Measurements from ENCODE around the gene RCBTB2.

Gene RCBTB2

DNA sequence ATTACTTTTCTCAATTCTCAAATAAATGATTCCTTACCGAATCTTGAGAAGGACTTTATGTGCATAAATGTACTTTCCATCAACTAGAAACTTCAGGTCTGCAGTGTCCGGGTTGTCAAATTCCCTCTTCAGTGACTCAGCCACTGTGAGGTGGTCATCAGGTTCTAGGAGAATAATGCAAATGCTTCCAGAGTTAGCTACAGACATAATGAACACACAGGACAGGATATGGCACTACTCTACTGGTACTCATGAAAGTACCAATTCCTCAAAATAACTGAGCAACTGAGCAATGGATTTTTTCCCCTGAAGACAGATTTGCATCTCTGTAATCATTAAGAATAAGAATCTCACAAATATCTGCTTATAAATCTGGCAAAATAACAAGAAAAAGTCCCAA, 31.2 kb downstream of the RCBTB2 start:
- peaks cover 42% of the 10 kb centered on the region for H3K4me1 ChIP-seq (ENCODE audit: control insufficient read depth, low read length)

DNA sequence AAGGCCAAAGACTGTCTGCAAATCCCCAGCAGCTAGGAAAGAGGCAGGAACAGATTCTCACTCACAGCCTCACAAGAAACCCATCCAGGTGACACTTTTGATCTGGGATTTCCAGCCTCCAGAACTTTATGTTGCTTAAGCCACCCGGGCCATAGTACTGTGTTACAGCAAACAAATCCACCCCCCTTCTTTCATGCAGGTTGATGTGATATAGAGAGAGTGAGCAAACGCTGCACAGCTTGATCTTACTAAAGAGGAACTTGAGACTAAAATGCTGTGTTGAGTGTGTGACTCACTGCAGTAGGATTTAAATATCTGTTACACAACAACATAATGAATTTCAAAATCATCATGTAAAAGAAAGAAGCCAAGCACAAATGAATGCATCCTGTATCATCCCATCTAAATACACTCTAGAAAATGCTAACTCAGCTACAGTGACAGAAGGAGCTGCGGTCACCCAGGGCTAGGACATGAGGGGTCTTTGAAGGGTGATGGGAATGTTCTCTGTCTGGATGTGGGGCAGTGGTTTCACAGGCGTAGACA, 32.2 kb downstream of the RCBTB2 start:
- no peak for TF ChIP-seq EZH2phosphoT487 (IDR thresholded peaks at IDR 0.05; ENCODE audit: borderline replicate concordance, low read length)
- TF ChIP-seq, protein P1, sequence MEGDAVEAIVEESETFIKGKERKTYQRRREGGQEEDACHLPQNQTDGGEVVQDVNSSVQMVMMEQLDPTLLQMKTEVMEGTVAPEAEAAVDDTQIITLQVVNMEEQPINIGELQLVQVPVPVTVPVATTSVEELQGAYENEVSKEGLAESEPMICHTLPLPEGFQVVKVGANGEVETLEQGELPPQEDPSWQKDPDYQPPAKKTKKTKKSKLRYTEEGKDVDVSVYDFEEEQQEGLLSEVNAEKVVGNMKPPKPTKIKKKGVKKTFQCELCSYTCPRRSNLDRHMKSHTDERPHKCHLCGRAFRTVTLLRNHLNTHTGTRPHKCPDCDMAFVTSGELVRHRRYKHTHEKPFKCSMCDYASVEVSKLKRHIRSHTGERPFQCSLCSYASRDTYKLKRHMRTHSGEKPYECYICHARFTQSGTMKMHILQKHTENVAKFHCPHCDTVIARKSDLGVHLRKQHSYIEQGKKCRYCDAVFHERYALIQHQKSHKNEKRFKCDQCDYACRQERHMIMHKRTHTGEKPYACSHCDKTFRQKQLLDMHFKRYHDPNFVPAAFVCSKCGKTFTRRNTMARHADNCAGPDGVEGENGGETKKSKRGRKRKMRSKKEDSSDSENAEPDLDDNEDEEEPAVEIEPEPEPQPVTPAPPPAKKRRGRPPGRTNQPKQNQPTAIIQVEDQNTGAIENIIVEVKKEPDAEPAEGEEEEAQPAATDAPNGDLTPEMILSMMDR (IDR thresholded peaks at IDR 0.05; ENCODE audit: low read depth, low read length, poor library complexity, severe bottlenecking) = no peak
- Histone ChIP-seq H3K36me3 (ENCODE audit: control insufficient read depth, low read length) (peaks cover 5% of the 10 kb centered on the region), H3K79me2 (ENCODE audit: control insufficient read depth, low read length) (no peaks in the 10 kb centered on the region), H3K4me3 (ENCODE audit: low read length) (no peak overlapping the region), H3K27ac (ENCODE audit: low read depth, low read length) (0 out of 2 replicates have a peak overlapping the region, but pooled peaks have one; percentile 10), H3K4me2 (ENCODE audit: low read length) (peak overlapping the region; percentile 24; the same call in 1 of the 2 replicates), H3K27me3 (ENCODE audit: control insufficient read depth, low read length) (no peaks in the 10 kb centered on the region), H3K9me3 (ENCODE audit: control insufficient read depth, insufficient read depth, low read length) (no peaks in the 10 kb centered on the region), H3K4me1 (ENCODE audit: control insufficient read depth, low read length) (peaks cover 32% of the 10 kb centered on the region), H4K20me1 (ENCODE audit: control insufficient read depth, insufficient read depth, low read depth, low read length) (no peaks in the 10 kb centered on the region), H3K9me2 (replicated peaks; ENCODE audit: control insufficient read depth, low read length) (no peaks in the 10 kb centered on the region), H3F3A (ENCODE audit: control insufficient read depth, insufficient read depth) (peaks cover 6% of the 10 kb centered on the region; the same call in 1 of the 2 replicates)

More for the DNA sequence above, 31.2 kb downstream of the RCBTB2 start:
- TF ChIP-seq, protein P1 (IDR thresholded peaks at IDR 0.05; ENCODE audit: low read depth, low read length, poor library complexity, severe bottlenecking) = no peak
- TF ChIP-seq EZH2phosphoT487 (IDR thresholded peaks at IDR 0.05; ENCODE audit: borderline replicate concordance, low read length) = no peak
- Histone ChIP-seq H3K9me3 (ENCODE audit: control insufficient read depth, insufficient read depth, low read length) (no peaks in the 10 kb centered on the region), H3K27ac (ENCODE audit: low read depth, low read length) (no peak overlapping the region), H3K4me2 (ENCODE audit: low read length) (no peak overlapping the region), H3K27me3 (ENCODE audit: control insufficient read depth, low read length) (no peaks in the 10 kb centered on the region), H3F3A (ENCODE audit: control insufficient read depth, insufficient read depth) (peaks cover 6% of the 10 kb centered on the region; the same call in 1 of the 2 replicates), H3K4me3 (ENCODE audit: low read length) (no peak overlapping the region), H4K20me1 (ENCODE audit: control insufficient read depth, insufficient read depth, low read depth, low read length) (no peaks in the 10 kb centered on the region), H3K79me2 (ENCODE audit: control insufficient read depth, low read length) (no peaks in the 10 kb centered on the region), H3K36me3 (ENCODE audit: control insufficient read depth, low read length) (peaks cover 5% of the 10 kb centered on the region), H3K9me2 (replicated peaks; ENCODE audit: control insufficient read depth, low read length) (no peaks in the 10 kb centered on the region)

DNA sequence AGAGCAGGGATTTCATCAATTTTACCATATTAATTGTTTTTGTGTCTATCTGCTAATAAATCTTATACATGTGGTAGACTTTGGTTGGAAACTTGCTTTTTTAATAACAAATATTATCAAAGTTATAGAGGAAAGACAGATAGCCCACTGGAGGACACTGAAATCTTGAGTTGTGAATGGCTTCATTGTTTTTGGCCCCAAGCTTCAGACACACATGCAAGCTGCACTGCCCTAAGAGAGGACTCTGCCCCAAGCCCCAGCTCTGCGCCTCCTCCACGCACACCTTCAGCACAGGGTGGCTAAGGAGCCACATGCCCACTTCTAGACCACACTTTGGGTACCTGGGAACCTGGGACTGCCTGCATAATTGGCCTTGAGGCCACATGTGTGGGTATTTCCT, 35.2 kb downstream of the RCBTB2 start:
- Histone ChIP-seq H3K4me3 (ENCODE audit: low read length) (no peak overlapping the region), H3K4me1 (ENCODE audit: control insufficient read depth, low read length) (peaks cover 44% of the 10 kb centered on the region), H3K9me2 (replicated peaks; ENCODE audit: control insufficient read depth, low read length) (no peaks in the 10 kb centered on the region), H3K4me2 (ENCODE audit: low read length) (no peak overlapping the region), H3K27me3 (ENCODE audit: control insufficient read depth, low read length) (no peaks in the 10 kb centered on the region), H4K20me1 (ENCODE audit: control insufficient read depth, insufficient read depth, low read depth, low read length) (no peaks in the 10 kb centered on the region), H3K36me3 (ENCODE audit: control insufficient read depth, low read length) (peaks cover 5% of the 10 kb centered on the region), H3K79me2 (ENCODE audit: control insufficient read depth, low read length) (no peaks in the 10 kb centered on the region), H3K9me3 (ENCODE audit: control insufficient read depth, insufficient read depth, low read length) (no peaks in the 10 kb centered on the region), H3F3A (ENCODE audit: control insufficient read depth, insufficient read depth) (peaks cover 19% of the 10 kb centered on the region), H3K27ac (ENCODE audit: low read depth, low read length) (no peak overlapping the region)
- no peak for TF ChIP-seq EZH2phosphoT487 (IDR thresholded peaks at IDR 0.05; ENCODE audit: borderline replicate concordance, low read length)
- TF ChIP-seq, protein P1 (IDR thresholded peaks at IDR 0.05; ENCODE audit: low read depth, low read length, poor library complexity, severe bottlenecking) = no peak

All from DOHH2 (cell line).